Measurements from ENCODE around the gene PCOLCE2. TPM values are rescaled to one million over a fixed set of nuclear protein-coding genes. Genes with fewer than 3 reads are reported as not detected.

Gene PCOLCE2
- total RNA-seq, 3 donors from 2014 or later (not counting 1 experiment from before 2014, with no cell fraction given) = not detected

DNA sequence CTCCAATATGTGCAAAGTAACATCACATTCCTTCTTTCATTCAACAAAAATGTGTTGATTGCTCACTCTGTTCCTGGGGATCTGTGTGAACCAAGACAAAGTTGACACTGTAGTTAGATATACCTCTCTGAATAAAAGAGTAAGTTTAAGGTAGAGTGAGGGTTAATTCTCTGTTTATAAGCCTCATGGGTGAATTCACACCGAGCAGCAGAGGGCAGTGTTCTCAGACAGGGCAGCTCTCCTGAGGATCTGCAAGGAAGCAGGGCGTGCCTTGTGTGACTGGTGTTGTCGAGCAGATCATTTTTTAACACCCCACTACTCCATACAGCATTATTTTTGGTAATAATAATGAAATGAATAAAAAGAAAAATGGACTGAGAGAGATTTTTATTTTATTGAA, 40.2 kb upstream of the PCOLCE2 start:
- TF ChIP-seq, protein P1, sequence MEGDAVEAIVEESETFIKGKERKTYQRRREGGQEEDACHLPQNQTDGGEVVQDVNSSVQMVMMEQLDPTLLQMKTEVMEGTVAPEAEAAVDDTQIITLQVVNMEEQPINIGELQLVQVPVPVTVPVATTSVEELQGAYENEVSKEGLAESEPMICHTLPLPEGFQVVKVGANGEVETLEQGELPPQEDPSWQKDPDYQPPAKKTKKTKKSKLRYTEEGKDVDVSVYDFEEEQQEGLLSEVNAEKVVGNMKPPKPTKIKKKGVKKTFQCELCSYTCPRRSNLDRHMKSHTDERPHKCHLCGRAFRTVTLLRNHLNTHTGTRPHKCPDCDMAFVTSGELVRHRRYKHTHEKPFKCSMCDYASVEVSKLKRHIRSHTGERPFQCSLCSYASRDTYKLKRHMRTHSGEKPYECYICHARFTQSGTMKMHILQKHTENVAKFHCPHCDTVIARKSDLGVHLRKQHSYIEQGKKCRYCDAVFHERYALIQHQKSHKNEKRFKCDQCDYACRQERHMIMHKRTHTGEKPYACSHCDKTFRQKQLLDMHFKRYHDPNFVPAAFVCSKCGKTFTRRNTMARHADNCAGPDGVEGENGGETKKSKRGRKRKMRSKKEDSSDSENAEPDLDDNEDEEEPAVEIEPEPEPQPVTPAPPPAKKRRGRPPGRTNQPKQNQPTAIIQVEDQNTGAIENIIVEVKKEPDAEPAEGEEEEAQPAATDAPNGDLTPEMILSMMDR (IDR thresholded peaks at IDR 0.05) = no peak
- ATAC-seq (no peak), DNase-seq (peak in 1 of 2 donors; percentile 47)
- no peaks in the 10 kb centered on the region for H3K9me3 ChIP-seq (ENCODE audit: control insufficient read depth, insufficient read depth, low read length)
- H3K27me3 Mint-ChIP-seq (ENCODE audit: low read depth in 2 of 2) = peaks cover 11 to 36% of the 10 kb centered on the region in 2 donors
- intact Hi-C loops (cut with micrococcal nuclease) = no loop called here
- H3K4me1 ChIP-seq (ENCODE audit: control insufficient read depth, insufficient read depth, low read length) = no peaks in the 10 kb centered on the region
- no peaks in the 10 kb centered on the region for H3K4me1 Mint-ChIP-seq
- no peak overlapping the region for H3K27ac Mint-ChIP-seq
- H3K36me3 ChIP-seq (ENCODE audit: control insufficient read depth, insufficient read depth, low read length) = no peaks in the 10 kb centered on the region
- no peak overlapping the region for H3K4me3 ChIP-seq (ENCODE audit: low read length)
- WGBS (ENCODE audit: insufficient coverage) = 0% methylated on average over 1 of the region's 3 CpGs
- no peaks in the 10 kb centered on the region for H3K27me3 ChIP-seq (ENCODE audit: control insufficient read depth, insufficient read depth, low read length)
- H3K9me3 Mint-ChIP-seq = no peaks in the 10 kb centered on the region
- H3K36me3 Mint-ChIP-seq = no peaks in the 10 kb centered on the region
- no peak overlapping the region for H3K4me3 Mint-ChIP-seq
- H3K27ac ChIP-seq (ENCODE audit: low read length) = no peak overlapping the region

DNA sequence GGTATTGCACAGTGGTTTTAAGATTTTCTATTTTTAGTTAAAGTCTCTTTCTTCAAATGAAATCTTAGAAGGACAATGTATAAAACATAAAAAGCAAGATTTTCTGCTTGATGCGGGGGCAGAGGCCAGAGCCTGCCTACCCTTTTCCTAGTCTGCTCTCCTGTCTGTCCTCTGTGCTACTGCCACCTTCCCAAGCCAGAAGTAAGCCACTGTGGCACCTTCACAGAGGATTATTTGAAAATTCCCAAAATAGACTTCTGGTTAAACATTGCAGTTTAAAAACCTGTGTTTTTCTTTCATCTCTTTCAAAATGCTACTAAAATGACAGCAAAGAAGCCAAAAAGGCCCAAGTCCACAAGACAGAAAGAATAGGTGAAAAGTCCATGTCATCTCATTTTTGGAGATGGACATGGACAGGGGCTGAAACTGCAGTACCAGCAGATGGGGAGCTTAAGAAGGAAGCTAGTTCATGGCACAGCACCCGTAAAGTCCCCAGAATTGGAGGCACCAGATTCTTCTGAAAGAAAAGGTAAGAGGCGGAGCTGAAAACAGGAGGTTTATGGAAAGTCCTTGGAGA, 37.6 kb upstream of the PCOLCE2 start:
- Histone ChIP-seq H3K36me3 (ENCODE audit: control insufficient read depth, insufficient read depth, low read length) (no peaks in the 10 kb centered on the region), H3K9me3 (ENCODE audit: control insufficient read depth, insufficient read depth, low read length) (no peaks in the 10 kb centered on the region), H3K27ac (ENCODE audit: low read length) (no peak overlapping the region), H3K27me3 (ENCODE audit: control insufficient read depth, insufficient read depth, low read length) (peaks cover 2% of the 10 kb centered on the region), H3K4me1 (ENCODE audit: control insufficient read depth, insufficient read depth, low read length) (no peaks in the 10 kb centered on the region), H3K4me3 (ENCODE audit: low read length) (no peak overlapping the region)
- peaks cover 8 to 45% of the 10 kb centered on the region in 2 donors for H3K27me3 Mint-ChIP-seq (ENCODE audit: low read depth in 2 of 2)
- 95% methylated on average over 3 of the region's 3 CpGs for WGBS (ENCODE audit: insufficient coverage)
- H3K9me3 Mint-ChIP-seq = no peaks in the 10 kb centered on the region
- H3K4me3 Mint-ChIP-seq = no peak overlapping the region
- H3K4me1 Mint-ChIP-seq = no peaks in the 10 kb centered on the region
- no peak for DNase-seq
- H3K36me3 Mint-ChIP-seq = no peaks in the 10 kb centered on the region
- intact Hi-C loops (cut with micrococcal nuclease) = no loop called here
- no peak overlapping the region for H3K27ac Mint-ChIP-seq
- ATAC-seq = no peak
- TF ChIP-seq, protein P1 (IDR thresholded peaks at IDR 0.05) = no peak

DNA sequence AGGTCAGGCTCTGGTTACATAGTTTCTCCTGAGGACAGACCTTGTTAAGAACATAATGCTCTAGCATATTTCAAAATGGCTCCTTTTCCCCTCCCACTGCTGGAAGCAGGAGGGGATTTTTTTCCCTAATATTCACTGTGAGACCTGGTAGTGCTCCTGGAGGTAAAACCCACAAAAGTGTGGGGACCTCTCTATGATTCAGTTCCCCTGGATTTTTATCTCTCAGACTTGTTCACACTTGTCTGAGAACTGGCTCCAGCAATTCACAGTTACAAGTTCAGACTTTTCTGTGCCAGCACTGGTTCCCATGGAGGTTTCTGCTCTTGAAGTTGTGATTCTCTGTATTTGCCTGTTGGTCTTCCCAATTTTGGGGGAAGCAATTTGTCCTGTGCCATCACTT, 36.3 kb upstream of the PCOLCE2 start:
- H3K9me3 Mint-ChIP-seq = no peaks in the 10 kb centered on the region
- no peaks in the 10 kb centered on the region for H3K36me3 ChIP-seq (ENCODE audit: control insufficient read depth, insufficient read depth, low read length)
- H3K36me3 Mint-ChIP-seq = no peaks in the 10 kb centered on the region
- H3K27me3 Mint-ChIP-seq (ENCODE audit: low read depth in 2 of 2) = peaks cover 5 to 47% of the 10 kb centered on the region in 2 donors
- DNase-seq (no peak), ATAC-seq (no peak)
- H3K9me3 ChIP-seq (ENCODE audit: control insufficient read depth, insufficient read depth, low read length) = no peaks in the 10 kb centered on the region
- TF ChIP-seq, protein P1 (IDR thresholded peaks at IDR 0.05) = no peak
- H3K4me1 Mint-ChIP-seq = no peaks in the 10 kb centered on the region
- intact Hi-C loops (cut with micrococcal nuclease) = no loop called here
- H3K4me3 Mint-ChIP-seq = no peak overlapping the region
- H3K4me3 ChIP-seq (ENCODE audit: low read length) = no peak overlapping the region
- H3K4me1 ChIP-seq (ENCODE audit: control insufficient read depth, insufficient read depth, low read length) = no peaks in the 10 kb centered on the region
- H3K27ac Mint-ChIP-seq = no peak overlapping the region
- no peak overlapping the region for H3K27ac ChIP-seq (ENCODE audit: low read length)
- peaks cover 2% of the 10 kb centered on the region for H3K27me3 ChIP-seq (ENCODE audit: control insufficient read depth, insufficient read depth, low read length)

DNA sequence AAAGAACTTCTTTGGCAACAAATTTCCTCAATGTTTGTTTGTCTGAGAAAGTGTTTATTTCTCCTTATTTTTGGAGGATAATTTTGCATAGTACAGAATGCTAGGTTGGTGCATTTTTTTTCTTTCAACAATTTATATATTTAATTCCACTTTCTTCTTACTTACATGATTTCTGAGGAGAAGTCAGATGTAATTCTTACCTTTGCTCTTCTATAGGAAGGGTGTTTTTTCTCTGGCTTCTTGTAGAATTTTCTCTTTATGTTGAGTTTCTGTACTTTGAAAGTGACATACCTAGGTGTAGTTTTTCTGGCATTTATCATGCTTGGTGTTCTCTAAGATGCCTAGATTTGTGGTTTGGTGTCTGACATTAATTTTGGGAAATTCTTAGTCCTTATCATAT, 34.8 kb upstream of the PCOLCE2 start:
- Mint-ChIP-seq H3K4me3 (no peak overlapping the region), H3K27ac (no peak overlapping the region), H3K4me1 (no peaks in the 10 kb centered on the region), H3K9me3 (no peaks in the 10 kb centered on the region), H3K36me3 (no peaks in the 10 kb centered on the region), H3K27me3 (ENCODE audit: low read depth in 2 of 2) (peaks cover 8 to 59% of the 10 kb centered on the region in 2 donors)
- H3K4me1 ChIP-seq (ENCODE audit: control insufficient read depth, insufficient read depth, low read length) = no peaks in the 10 kb centered on the region
- DNase-seq = no peak
- H3K27ac ChIP-seq (ENCODE audit: low read length) = no peak overlapping the region
- no peak overlapping the region for H3K4me3 ChIP-seq (ENCODE audit: low read length)
- peaks cover 2% of the 10 kb centered on the region for H3K27me3 ChIP-seq (ENCODE audit: control insufficient read depth, insufficient read depth, low read length)
- H3K9me3 ChIP-seq (ENCODE audit: control insufficient read depth, insufficient read depth, low read length) = no peaks in the 10 kb centered on the region
- intact Hi-C loops (cut with micrococcal nuclease) = no loop called here
- no peak for ATAC-seq
- H3K36me3 ChIP-seq (ENCODE audit: control insufficient read depth, insufficient read depth, low read length) = no peaks in the 10 kb centered on the region
- TF ChIP-seq, protein P1 (IDR thresholded peaks at IDR 0.05) = no peak

Data from natural killer cell (primary cell).